Measurements from ENCODE around the gene SYK.

SYK gene

GRCh38 chr9:90909225-90909624 lies 107.6 kb downstream of the SYK start:
- no peak for DNase-seq

DNA sequence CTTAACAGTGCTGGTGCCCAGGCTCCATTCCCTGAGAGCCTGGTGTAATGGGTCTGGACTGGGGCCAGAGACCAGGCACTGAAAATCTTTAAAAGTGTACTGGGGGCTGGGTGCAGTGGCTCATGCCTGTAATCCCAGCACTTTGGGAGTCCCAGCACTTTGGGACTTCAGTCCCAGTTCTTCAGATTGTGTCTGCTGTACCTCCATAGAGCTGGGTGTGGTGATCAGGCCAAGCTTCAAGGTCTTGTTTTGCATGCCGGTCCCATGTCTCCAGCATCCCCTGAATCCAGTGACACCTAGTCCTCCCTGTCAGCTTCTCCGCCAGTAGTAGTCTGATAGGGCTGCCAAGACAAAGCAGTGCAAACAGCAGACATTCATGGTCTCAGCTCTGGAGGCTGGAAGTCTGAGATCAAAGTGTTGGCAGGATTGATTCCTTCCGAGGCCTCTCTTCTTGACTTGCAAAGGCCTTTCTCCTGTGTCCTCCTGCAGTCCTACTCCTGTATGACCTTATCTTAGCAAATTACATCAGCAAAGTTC lies 108.2 kb downstream of the SYK start:
- DNase-seq, result no peak

GRCh38 chr9:90914196-90914595 lies 112.6 kb downstream of the SYK start:
- DNase-seq, result no peak

GRCh38 chr9:90914868-90915483 lies 113.4 kb downstream of the SYK start:
- DNase-seq, result peak; percentile 74

DNA sequence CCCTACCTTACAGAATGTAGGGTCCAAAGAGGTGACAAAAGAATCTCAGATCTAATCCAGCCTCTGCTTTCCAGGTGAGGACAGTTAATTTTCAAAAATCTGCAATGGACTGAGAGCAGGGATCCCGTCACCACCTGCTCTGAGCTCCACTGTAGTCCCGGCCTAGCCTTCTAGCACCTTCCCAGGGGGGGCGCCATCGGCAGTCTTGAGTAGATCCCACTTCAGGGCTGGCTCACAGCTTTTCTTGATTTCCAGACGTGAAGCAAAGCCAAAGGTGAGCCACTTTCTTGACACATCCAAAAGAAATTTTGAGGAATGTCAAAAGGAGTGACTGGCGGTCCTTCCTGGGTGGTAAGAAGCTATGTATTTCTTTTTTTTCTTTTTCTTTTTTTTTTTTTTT lies 114.1 kb downstream of the SYK start:
- DNase-seq, result no peak

DNA sequence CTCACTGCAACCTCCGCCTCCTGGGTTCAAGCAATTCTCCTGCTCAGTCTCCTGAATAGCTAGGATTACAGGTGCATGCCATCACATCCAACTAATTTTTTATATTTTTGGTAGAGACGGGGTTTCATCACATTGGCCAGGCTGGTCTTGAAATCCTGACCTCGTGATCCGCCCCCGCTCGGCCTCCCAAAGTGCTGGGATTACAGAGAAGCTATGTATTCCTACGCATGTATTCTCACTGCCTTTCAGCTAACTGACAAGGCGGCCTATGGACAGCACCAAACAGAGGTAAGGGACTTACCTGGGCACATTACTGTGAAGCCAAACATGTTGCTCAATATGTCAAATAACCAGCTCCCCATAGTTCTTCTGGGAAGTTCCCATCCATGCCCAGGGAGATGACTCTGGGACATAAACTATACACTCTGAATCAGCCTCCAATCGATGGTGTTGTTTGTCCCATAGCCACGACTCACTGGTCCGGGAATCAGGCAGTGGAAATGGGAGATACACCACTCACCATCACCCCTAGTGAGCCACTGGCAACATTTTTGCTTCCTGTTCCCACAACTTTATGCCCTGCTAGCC lies 114.6 kb downstream of the SYK start:
- DNase-seq, result no peak

- no peak for DNase-seq
Measured at GRCh38 chr9:90919883-90920282, 118.3 kb downstream of the SYK start.

DNA sequence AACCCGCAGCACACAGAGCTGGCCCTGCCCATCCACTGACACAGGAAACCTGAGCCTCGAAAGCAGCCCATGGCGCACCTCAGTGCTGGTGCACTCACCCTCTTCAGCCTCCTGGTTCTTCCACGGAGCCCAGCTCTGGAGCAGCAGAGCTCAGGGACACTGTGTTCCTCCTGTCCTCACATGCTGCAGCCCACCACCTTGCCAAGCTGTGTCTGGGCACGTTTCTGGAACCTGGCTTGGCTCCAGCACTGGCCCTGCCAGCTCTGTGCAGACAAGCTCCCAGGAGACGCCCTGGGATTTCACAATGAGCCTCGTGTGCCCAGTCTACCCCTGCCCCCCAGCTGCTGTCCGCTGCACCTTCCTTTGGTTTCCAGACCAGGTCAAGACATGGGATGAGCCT lies 119.5 kb downstream of the SYK start:
- DNase-seq, result no peak

DNA sequence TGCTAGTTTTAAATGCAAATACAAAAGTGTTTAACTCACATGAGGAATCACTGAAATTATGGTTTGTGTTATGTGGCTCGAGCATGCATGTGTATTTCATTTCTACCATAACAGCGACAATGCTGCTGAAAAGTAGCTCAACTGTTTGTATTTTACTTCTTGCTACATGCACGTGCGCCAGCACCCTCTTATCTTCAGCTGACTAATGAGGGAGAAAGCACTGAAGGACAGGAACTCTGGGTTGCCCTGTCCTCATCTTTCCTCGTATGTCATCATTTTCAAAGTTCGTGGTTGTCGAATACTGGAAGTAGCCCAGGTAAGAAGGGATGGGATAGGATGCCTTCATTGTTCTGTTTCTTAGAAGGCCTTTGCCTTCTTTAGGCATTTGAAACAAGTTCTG lies 120.3 kb downstream of the SYK start:
- DNase-seq, result no peak

GRCh38 chr9:90925581-90926257 lies 124.1 kb downstream of the SYK start:
- no peak for DNase-seq

DNA sequence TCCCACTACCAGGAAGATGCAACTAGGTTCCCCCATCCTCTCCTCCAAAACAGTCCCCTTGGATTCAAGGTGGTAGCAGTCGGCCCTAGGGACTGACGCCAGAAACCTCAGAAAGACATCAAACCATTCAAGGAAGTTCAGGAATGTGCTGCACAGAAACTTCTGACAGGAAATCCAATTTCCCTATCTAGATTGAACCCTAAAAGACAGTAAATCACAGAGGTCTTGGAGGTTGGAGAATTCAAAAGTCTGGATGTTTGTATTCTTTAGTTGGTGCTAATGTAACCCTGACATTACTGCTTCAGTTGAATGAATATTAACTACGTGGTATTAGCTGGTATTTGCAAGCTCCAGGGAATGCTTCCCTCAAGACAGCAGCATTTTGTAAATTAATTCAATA lies 125.3 kb downstream of the SYK start:
- DNase-seq, result no peak

GRCh38 chr9:90927496-90927895 lies 125.9 kb downstream of the SYK start:
- no peak for DNase-seq

DNA sequence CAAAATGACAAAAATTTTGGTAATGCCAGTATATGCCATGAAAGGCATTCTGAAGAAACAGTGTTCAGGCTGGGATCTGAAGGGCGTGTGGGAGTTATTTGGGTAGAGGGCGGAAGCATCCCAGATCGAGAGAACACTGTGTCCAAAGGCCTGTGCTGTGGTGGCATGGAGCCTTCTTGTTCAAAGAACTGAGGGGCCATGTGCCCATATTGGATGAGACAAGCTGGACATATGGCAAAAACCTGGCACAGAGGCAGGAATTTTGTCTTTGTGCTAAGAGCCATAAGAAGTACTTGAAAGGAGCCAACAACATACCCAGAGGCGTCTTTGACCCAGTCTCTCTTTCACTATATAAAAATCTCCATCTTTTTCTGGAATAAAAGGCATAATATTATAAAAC lies 128.0 kb downstream of the SYK start:
- no peak for DNase-seq

GRCh38 chr9:90933468-90933867 lies 131.8 kb downstream of the SYK start:
- no peak for DNase-seq

DNA sequence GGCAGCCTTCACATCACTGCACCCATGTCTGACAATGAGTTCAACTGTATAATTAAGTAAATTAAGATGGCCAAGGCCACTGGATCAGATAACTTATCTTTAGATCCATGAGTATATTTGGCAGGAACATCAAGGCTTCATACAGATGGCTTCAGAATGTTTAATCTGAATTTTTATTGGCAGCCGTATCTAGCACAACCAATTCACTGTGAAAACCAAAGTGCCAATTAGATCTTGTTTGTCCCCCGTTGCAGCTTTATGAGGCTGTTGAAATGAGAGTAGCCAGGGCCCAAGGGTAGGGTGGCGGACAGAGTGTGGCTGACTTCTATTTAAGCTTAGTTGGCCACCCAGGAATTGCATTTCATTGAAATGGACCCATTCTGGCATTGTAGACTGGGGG lies 137.7 kb downstream of the SYK start:
- no peak for DNase-seq

- DNase-seq, result no peak
Measured at GRCh38 chr9:90940280-90940679, 138.7 kb downstream of the SYK start.

DNA sequence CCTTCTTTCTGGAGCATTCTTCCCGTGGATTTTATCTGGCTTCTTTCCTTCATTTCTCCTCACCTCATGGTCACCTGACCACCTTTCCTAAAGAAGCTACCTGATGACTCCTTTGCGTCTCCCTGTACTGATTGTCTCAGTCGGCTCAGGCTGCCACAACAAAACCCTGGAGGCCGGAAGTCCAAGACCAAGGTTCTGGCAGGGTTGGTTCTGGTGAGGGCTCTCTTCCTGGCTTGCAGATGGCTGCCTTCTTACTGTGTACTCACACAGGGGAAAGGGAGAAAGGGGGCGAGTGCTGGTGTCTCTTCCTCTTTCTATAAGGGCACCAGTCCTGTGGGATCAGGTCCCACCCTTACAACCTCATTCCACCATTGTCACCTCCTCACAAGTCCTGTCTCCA lies 140.0 kb downstream of the SYK start:
- no peak for DNase-seq

GRCh38 chr9:90942555-90942954 lies 140.9 kb downstream of the SYK start:
- DNase-seq, result no peak

GRCh38 chr9:90943341-90943740 lies 141.7 kb downstream of the SYK start:
- no peak for DNase-seq

DNA sequence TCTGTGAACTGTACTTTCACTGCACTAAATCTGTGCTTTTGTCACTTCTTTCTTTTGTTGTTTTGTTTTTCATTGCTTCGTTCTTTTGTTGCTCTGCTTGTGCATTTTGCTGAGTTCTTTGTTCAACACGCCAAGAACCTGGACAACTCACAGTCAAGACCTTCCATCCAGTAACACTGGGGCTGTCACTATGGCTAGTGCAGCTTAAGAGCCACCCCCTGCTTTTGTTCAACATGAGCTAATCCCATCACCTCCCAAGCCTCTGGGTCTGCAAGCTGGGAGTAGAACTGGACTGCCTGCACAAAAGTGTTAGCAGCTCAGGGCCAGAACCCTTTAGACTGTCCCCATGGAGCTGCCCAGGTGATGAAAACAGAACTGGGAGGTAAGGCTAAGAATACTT lies 143.7 kb downstream of the SYK start:
- no peak for DNase-seq

DNA sequence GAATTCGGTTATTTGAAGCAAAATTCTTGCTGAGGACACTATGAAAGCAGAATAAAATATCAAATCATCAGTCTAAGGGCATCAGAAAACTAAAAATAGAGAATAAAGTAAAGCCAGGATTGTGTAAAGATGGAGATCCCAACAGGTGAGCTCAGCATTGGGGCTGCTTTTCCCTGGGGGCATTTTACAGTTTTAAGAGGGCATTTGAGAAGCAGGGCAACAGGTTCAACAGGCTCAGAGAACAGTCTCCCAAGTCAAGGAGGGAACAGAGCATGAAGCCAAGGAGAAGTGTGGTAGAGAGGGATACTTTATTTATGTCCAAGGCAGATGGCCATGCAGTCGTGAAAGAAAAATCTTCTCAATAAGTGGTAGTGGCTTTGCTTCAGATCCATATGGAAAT lies 145.4 kb downstream of the SYK start:
- no peak for DNase-seq

Measured in CD4-positive, alpha-beta T cell treated with Interleukin-12 subunit alpha and Interleukin-12 subunit beta, for 1 hour (primary cell).